ENCODE results near the gene ENGASE.

The ENGASE gene

DNA sequence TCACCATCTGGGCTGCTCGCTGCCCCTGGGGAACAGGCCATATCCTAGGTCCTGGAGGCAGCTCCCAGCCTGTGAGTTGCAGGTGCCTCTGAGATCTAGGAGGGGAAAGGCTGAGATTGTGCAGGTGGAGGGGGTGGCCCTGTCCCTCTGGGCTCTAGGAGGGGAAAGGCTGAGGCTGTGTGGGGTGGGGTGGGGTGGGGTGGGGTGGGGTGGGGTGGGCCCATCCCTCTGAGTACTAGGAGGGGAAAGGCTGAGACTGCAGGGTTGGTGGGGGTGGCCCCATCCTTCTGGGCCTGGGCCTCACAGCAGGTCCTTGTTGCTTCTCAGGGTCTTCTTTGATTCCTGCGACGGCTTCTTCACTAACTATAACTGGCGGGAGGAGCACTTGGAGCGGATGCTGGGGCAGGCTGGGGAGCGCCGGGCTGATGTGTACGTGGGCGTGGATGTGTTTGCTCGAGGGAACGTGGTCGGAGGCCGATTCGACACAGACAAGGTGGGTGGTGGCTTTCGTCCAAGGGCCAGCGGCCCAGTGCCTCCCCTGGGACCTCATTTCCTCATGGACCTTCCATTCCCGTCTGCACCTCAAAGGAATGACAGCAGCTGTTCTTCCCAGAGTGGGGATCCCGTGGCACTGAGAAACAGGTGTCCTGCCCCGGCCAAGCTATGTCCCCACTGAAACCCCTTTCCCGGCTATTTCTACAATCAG, 7.1 kb downstream of the ENGASE start:
- no peak for DNase-seq

DNA sequence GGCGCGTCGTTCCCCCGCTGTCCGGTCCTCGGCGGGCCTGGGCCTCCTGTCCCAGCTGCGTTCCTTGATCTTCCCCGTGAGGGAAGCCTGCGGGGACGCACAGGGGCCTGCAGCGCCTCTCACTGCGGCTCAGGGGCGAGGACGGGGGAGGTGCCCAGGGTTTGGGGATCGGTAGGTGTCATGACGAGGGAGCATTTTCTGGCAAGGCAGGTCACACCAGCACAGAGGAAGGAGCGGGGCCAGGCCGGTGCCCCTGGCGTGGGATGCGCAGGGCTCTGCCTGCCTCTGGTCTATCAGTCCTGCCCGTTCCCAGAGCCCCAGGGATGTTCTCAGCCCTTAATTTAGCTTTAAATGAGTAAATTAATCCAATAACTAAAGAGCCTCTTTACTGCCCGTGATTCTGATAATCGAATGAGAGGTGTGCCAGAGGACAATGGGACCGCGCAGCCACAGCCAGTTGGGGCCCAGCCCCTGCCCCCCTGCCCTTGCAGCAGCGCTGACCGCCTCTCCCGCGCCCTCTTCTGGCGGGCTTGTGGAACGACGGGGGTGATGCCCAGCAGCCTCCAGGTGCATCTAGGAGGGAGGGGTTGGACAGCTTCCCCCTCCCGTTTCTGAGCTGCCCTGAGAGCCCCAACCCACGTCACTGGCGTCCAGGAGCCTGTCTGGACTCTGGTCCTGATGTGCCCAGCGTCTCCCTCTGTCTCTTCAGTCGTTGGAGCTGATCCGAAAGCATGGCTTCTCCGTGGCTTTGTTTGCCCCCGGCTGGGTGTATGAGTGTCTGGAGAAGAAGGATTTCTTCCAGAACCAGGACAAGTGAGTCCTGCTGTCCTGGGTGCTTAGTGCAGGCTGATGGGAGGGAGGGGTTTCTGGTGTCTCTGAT, 7.9 kb downstream of the ENGASE start:
- DNase-seq, result peak; percentile 32

DNA sequence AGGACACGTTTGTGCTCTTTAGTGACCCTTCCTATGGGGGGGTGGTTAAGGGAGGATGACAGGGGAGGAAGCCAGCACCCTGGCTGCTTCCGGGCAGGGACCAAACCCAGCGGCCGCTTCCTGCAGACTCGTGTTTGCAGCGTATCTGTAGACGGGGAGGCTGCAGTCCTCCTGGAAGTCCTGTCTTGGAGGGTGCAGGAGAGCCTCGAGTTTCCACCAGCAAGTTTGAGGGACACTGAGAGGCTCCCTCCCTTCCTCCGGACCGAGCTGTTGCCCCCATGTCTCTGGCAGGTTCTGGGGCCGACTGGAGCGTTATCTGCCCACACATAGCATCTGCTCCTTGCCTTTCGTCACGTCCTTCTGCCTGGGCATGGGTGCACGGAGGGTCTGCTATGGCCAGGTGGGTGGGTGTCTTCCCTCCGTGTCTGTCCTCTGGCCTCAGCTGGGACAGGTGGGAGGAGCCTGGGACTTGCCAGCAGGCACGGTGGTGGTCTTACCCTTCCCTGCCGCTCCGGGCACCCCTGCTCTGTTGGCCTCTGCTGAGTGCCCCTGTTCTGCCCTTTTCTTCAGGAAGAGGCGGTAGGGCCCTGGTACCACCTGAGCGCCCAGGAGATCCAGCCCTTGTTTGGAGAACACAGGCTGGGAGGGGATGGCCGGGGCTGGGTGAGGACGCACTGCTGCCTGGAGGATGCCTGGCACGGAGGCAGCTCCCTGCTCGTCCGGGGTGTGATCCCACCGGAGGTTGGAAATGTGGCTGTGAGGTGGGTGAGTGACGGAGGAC, 8.8 kb downstream of the ENGASE start:
- no peak for DNase-seq

DNA sequence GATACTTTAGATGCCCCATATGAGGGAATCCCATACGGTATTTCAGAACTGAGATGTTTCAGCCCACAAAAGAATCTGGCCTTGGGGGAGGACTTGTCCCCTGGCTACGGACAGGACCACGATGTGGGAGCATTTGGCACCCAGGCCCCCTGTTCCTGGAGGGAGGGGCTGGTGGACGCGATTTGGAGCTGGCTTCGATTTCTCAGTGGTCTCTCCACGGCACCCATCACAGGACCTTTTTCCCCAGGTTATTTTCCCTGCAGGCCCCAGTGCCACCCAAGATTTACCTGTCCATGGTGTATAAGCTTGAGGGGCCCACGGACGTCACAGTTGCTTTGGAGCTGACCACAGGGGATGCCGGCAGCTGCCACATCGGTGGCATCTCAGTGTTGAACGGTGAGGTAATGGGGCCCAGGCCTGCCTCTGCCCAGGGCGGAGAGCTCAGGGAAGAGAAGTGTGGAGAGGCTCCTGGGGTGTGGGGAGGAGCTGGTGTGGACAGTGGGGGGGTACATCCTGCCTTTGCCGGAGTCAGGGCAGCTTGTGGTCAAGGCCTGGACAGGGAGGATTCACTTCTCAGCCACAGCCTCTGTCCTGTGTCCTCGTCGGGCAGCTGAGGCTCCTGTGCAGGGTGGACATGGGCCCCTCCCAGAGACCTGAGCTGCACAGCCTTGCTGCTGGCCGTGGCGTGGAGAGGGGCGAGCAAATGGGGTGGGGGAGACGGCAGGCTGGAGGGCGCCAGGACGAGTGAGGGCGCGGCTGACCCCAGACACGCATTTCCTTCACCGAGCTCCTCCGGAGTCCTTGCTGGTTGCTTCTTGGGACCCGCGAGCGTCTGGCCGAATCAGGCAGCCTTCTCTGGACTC, 9.9 kb downstream of the ENGASE start:
- no peak for DNase-seq

DNA sequence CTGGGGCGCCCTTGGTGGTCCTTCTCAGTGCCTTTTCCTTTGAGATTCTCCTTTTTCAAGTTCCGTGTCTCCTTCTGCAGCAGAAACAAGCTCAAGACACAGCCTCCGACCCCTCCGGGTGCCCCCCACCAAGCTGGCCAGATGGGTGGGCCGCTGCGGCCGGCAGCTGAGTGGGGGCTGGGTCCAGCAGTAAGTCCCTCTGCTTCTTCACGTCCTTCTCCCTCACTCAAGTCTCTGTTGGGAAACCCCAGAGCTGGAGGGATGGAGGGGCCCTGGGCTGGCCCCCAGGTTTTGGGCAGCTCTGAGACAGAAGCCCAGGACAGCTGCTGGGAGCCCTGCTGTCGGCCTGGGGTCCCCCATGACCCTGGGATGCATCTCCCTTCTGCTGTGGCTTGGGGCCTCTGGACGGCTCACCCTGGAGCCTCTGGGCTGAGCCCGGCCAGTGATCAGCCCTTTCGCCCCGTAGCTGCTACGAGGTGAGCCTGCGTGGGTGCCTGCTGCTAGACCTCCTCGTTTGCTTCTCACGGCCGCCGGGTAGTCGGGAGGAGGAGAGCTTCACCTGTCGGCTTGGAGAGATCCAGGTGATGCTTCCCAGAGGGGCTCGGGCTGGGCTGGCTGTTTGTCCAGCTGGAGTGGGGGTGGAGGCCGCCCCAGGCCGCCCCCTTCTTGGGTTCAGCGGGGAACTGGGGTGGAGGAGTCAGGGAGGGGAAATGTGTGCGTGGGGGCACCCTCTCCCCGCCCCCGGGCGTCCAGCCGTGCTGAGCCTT, 10.7 kb downstream of the ENGASE start:
- no peak for DNase-seq

DNA sequence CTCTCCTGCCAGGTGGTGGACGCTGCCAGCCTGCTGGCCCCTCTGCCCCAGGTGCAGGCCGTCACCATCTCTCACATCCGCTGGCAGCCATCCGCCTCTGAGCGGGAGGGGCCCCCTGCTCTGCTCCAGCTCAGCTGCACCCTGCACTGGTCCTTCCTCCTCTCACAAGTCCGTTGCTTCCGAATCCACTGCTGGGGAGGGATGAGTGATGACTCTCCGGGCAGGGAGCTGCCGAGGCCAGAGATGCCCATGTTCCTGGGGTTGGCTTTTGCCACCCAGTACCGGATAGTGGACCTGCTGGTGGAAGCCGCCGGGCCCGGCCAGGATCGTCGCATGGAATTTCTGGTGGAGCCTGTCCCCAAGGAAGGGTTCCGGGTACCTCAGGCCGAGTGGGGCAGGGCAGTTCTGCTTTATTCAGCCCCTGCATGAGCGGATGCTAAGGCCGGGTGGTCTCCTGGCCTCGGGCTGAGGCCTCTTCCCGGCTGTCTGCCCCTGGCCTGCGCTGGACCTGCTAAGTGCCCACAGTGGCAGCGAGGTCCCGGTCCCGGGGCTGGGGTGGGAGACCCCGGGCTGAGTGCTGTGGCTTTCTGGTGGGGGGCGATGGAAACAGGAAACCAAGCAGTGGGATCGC, 11.4 kb downstream of the ENGASE start:
- no peak for DNase-seq

DNA sequence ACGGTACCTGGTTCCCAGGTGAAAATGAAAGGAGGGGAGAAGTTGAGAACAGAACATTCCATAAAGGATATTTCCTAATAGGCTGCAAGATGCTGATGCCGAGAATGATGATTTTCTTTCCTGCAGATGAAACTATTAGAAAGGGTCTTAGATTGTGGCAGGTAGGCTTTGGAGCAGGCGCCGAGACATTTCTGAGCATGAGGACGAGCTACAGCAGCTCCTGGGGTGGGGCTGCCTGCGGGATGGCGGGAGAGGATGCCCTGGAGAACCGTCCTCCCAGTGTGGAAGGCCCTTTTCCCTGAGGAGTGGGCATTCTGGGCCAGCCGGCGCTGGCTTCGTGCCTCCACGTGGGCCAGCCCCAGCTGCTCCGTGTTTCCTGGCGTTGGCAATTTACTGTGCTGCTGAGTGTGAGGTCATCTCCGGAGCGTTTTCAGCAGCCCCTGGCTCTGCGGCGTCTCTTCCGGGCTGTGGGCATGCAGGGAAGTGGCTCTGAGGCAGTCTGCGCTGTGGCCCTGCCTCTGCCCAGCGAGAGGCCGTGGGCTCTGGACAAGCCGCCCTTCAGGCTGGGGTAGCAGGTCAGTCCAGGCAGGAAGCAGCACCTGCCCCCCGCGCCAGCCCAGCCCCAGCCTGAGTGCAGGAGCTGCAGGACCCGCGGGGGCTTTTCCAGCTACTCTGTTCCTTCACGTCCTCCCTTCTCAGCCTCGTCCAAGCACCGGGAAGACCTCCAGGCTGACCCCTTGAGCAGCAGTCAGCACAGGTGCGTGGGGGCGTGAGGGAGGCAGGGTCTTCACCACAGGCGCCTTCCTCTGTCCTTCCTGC, 12.2 kb downstream of the ENGASE start:
- no peak for DNase-seq

DNA sequence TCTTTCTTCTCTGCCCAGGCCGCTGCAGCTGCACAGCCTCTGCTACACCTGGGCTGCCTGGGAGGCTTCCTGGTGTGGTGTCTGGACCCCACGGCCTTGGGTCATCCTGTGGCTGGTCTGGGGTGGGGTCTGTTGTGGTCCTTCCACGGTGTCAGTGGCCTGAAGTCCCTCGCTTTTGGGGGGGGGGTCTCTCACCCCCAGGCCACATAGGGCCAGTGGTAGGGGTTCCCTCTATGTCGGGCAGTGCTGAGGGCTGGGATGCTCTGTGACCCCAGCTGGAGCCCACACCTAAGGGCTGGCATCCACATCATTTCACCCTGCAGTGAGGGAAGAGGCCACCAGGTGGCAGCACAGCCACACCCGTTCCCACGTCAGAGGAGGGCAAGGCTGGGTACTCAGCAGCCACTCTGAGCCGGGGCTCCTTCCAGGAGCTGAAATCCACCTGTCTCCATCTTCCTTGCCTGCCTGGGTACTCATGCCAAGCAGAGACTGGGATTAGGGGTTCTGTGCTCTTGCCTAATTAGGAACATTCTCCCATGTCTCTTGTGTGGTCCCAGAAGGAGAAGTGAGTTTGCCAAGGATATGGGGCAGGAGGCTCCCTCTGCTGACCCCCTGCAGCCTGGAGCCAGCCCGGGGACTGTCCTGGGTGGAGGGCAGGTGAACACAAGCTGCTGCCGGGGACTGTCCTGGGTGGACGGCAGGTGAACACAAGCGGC, 13.0 kb downstream of the ENGASE start:
- DNase-seq, result peak; percentile 64

DNA sequence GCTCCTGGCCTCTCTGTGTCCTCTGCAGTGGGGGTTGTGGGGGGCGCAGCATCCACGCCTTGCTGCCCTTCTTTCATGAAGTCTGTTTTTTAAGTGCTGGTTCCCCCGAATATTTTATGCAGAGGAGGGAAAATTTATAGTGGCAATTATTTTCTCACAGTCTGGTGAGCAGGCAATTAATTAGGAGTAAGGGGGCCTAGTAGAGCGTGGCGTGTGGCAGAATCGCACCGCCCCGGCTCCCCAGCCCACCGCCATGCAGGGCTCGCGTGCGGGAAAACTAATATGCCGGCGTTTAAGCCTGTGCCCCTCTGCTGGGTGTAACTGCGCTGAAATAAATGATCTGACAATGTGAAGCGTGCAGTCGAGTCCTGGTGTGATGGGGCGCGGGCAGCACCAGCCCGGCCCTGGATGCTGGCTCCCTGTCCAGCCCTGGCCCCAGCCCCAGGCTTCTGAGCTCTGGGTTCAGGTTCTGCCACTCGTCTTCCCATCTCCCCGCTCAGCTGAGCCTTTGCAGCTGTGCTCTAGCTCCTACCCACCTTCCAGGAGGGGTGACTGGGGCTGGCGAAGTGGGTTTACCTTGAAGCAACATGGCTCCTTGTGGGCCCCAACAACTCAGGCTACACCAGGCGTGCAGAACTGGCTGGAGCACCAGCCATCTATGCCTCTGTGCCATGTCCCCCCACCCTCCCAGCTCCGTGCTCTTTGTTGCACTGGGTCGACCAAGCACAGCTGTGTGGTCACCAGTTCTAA, 13.8 kb downstream of the ENGASE start:
- no peak for DNase-seq

DNA sequence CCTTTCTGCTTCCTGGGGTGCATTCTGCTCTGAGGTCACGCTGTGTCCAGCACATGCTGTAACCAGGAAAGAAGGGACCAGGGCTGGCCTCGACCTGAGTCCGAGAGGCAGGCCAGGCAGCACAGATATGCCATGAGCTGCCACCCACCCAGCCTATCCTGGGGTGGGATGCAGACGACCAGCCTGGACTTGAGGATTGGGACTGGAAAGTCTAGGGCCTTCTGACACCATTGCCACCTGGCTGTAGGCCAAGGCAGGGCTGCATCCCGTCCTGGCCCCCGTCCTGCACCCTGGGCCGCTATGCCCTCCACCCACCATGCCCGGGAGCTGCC, 14.3 kb downstream of the ENGASE start:
- no peak for DNase-seq

DNA sequence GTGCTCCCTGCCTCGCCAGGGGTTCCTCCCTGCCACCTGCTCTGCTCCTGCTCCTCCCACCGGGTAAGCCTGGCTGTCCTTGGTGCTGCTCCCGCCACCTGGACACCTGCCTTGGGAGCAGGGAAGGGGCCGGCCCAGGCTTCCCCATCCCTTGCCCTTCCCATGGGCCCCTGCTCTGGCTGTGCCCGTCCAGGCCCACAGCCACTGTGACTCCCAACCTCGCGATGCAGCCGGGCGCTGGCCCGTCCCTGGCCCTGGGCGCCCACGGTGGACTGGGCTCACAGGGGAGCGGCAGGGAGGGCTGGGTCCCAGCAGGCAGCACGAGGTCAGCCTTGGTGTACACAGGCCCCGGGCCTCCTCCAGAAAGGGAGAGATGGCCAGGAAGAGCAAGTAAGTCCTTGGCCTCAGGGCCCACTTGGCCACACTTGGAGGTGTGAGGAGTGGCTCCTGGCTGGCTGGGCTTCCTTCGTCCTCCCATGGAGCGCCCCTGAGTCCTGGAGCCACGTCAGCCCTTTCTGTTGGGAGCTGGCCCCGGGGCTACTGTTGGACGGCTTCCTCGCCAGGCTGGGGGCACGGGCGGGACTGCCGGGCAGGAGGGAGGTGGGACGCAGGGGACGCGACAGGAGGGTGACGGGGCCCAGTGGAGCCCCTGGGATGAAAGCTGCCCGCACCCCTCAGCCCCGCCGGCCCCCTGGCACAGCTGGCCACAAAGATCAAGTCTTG, 15.3 kb downstream of the ENGASE start:
- DNase-seq, result no peak

DNA sequence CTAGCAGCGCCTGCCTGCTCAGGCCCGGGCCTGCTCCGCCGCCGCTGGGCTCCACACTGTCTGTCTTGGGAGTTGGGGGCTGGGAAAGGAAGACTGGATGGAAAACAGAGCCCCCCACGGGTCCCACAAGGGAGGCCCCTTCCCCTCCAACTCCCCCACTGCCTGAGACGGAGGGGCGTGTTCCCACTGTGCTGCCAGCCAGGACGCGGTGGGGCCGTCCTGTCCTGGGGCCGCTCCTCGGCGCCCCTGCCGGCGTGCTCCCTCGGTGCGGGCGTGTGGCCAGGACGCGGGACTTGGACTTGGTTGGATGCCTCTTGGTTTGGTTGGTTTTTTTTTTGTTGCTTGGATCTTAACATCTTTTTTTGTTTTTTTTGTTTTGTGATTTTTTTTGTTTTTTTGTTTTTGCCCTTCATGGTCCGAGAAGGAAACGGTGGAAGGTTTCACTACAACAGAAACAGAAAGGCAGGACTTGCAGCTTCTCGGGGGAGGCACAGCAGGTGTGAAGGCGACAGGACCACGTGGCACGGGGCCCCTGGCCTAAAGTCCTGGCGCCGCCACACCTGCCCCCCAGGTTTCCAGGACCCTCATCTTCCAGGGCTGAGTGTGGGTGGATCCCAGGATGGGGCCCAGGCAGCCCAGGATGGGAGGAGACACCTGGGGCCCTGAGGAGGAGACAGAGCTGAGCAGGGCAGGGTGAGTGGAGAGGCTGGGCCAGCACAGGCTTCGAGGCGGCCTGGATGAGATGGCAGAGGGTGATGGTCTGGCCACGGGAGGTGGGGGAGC, 16.0 kb downstream of the ENGASE start:
- DNase-seq, result no peak

DNA sequence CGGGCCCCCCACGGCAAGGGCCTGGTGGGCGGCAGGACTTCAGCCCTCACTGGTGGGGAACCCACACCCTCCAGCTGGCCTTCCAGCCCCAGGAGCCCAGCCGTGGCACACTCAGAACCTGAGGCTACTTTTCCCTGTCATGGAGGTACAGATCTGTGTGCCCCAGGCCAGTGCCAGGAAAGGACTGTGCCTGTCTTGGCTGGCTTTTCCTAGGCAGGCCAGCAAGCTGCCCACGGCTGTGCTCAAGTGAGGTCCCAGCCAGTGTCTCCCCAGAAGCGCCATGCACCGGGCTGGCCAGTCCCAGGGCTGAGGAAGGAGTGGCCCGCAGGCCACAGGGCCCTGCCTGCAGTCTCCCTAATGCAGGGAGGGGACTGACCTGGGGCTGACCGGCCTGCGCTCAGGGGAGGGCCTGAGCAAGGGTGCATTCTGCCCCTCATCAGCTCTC, 16.6 kb downstream of the ENGASE start:
- DNase-seq, result no peak

DNA sequence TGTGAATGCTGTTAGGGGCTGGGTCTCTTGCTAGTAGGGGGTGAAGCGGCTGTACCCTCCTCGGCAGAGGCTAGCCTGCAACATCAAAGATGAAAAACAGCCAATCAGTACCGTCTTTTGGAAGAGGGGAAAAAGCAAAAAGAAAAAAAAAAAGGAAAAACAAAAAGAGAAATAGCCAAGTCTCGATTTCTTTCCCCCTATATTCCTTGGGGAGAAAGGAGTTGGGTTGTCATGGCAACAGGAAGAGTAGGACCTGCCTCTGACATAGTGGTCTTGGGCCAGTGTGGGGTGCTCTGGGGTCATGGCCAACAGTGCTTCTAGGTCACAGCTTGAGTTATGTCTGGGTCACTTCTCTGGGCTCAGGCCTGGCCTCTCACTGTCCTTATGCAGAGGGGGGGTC, 17.9 kb downstream of the ENGASE start:
- no peak for DNase-seq

DNA sequence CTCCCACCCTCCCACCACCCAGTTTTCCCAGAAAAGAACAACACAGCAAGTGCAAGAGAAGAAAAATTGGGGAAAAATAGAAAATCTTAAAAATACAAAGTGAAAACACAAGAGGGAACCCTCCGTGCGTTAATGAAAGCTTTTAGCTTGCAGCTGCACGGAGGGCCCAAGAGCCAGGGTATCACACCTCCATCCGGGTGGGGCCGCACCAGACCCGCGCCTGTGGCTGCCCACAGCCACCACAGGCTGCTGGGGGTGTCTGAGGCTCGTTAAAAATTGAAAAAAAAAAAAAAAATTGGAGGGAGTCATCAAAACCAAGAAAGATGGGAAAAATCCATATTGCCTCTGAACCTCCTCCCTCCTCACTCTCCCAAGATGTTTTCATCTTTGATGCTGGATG, 18.6 kb downstream of the ENGASE start:
- DNase-seq, result no peak

DNA sequence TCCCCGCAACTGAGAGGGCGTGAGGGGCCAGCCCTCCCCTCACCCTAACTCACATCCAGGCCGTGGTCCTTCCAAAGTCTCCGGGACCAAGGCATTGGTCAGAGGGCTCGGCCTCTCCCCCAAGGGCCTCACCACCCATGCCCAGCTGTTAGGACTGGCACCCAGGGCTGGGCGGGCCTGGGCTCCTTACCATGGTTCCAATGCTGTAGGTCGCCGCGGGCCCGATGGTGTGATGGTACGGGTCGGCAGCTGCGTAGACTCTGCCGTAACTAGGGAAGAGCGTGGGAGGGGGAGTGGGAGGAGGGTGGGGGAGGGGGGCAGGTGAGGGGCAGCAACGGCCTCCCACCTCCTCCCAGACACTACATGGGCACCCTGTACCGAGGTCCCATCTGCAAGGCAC, 19.6 kb downstream of the ENGASE start:
- no peak for DNase-seq

DNA sequence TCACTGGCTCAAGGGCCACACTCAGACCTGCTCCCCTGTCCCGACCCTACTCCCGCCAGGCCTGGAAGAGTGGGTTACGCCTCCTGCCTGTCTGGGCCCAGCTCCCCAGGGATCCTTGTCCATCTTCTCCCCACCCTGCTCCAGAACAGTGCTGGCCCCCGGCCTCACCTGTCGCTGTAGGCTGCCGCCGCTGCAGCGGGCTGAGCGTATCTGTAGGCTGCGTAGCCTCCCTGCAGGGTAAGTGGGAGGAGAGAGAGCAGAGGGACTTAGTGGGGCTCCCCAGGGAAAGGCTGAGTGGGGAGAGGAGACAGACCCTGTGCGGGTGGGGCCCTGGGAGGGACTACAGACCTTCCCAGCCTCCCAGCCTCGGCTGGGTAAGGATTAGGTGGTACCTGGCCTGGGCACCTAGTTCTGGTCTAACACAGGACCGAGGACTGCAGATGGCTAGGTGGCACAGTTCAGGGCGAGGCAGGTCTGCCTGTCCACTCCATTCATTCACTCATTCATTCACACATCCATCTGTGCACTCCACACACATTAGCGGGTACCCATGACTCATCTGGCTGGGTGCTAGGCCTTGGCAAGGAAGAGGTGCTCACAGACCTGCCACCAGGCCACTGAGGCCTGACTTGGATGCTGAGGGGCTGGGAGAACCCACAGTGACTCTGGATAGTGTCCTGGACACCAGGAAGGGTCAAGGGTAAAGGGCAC, 20.9 kb downstream of the ENGASE start:
- no peak for DNase-seq
